ENCODE measurements around the gene ZNF557.
A peak's percentile ranks its signal among the peaks of the same experiment; 100 is the strongest.

The ZNF557 gene

DNA sequence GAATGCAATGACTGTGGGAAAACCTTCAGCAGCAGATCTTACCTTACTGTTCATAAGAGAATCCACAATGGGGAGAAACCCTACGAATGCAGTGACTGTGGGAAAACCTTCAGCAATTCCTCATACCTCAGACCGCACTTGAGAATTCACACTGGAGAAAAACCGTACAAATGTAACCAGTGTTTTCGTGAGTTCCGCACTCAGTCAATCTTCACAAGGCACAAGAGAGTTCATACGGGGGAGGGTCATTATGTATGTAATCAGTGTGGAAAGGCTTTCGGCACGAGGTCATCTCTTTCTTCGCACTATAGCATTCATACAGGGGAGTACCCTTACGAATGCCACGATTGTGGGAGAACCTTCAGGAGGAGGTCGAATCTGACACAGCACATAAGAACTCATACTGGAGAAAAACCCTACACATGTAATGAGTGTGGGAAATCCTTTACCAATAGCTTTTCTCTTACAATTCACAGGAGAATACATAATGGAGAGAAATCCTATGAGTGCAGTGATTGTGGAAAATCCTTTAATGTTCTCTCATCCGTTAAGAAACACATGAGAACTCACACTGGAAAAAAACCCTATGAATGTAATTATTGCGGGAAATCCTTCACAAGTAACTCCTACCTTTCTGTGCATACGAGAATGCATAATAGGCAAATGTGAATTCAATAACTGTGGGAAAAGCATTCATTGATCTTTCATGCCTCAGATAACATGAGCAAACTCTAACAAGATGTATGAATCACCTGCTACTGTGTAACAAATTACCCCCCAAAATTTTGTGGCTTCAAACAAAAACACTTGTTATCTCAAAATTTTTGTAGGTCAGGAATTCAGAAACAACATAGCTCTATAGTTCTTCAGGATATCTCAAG, 13.8 kb downstream of the ZNF557 start:
- H3K27ac ChIP-seq (ENCODE audit: low read length) = no peak overlapping the region
- H3K27me3 ChIP-seq (ENCODE audit: insufficient read depth, low read length) = no peaks in the 10 kb centered on the region
- no peak overlapping the region for H3K9ac ChIP-seq (ENCODE audit: low read depth, low read length)
- peaks cover 83% of the 10 kb centered on the region for H3K36me3 ChIP-seq (ENCODE audit: insufficient read depth, low read depth, low read length)
- H3K4me1 ChIP-seq (ENCODE audit: insufficient read depth, low read length) = no peaks in the 10 kb centered on the region
- peaks cover 96% of the 10 kb centered on the region for H3K9me3 ChIP-seq (ENCODE audit: insufficient read depth, low read depth, low read length)
- H3K4me3 ChIP-seq (ENCODE audit: low read length) = peak overlapping the region; percentile 40

DNA sequence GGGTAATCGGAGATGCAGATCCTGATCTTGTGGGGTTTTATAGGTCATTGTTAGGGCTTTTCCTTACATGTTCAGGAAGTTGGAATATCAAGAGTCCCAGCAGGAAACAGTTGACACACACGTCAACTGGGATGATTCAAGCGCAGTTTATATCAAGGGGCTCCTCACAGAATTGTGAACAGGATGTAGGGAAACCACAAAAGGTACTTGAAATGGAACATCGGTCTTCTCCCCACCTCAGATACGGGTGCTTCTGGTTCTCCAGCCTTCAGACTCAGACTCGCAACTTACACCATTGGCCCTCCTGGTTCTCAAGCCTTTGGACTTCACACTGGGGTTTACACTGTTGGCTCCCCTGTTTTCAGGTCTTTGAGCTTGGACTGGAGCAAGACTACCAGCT, 19.5 kb downstream of the ZNF557 start:
- H3K9me3 ChIP-seq (ENCODE audit: insufficient read depth, low read depth, low read length) = peaks cover 81% of the 10 kb centered on the region
- peaks cover 35% of the 10 kb centered on the region for H3K36me3 ChIP-seq (ENCODE audit: insufficient read depth, low read depth, low read length)
- no peak overlapping the region for H3K4me3 ChIP-seq (ENCODE audit: low read length)

DNA sequence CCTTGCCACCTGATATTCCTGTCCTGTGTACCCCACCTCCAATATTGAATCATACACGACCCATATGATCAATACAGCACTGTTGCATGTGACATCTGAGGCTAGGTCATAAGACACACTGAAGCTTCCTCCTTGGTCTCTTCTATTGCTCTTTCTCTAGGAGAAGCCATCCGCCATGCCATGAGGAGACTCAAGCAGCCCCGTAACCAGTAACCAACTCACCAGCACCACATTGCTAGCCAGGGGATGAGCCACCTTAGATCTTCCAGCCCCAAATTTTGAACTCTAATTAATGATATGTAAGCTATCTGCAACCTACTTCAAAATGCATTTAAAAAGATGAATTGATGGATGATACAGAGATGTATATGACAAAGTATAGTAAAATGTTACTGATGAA, 28.6 kb downstream of the ZNF557 start:
- peaks cover 33% of the 10 kb centered on the region for H3K9me3 ChIP-seq (ENCODE audit: insufficient read depth, low read depth, low read length)
- no peaks in the 10 kb centered on the region for H3K36me3 ChIP-seq (ENCODE audit: insufficient read depth, low read depth, low read length)
- H3K27ac ChIP-seq (ENCODE audit: low read length) = no peak overlapping the region
- peak overlapping the region; percentile 87; the same call in 1 of the 2 replicates for H3K9ac ChIP-seq (ENCODE audit: low read depth, low read length)
- H3K4me3 ChIP-seq (ENCODE audit: low read length) = peak overlapping the region; percentile 74
- no peaks in the 10 kb centered on the region for H3K27me3 ChIP-seq (ENCODE audit: insufficient read depth, low read length)
- H3K4me1 ChIP-seq (ENCODE audit: insufficient read depth, low read length) = no peaks in the 10 kb centered on the region; the same call in 1 of the 2 replicates

More for the DNA sequence above, 19.5 kb downstream of the ZNF557 start:
- H3K27me3 ChIP-seq (ENCODE audit: insufficient read depth, low read length) = no peaks in the 10 kb centered on the region
- no peak overlapping the region for H3K9ac ChIP-seq (ENCODE audit: low read depth, low read length)
- H3K27ac ChIP-seq (ENCODE audit: low read length) = no peak overlapping the region
- H3K4me1 ChIP-seq (ENCODE audit: insufficient read depth, low read length) = no peaks in the 10 kb centered on the region

DNA sequence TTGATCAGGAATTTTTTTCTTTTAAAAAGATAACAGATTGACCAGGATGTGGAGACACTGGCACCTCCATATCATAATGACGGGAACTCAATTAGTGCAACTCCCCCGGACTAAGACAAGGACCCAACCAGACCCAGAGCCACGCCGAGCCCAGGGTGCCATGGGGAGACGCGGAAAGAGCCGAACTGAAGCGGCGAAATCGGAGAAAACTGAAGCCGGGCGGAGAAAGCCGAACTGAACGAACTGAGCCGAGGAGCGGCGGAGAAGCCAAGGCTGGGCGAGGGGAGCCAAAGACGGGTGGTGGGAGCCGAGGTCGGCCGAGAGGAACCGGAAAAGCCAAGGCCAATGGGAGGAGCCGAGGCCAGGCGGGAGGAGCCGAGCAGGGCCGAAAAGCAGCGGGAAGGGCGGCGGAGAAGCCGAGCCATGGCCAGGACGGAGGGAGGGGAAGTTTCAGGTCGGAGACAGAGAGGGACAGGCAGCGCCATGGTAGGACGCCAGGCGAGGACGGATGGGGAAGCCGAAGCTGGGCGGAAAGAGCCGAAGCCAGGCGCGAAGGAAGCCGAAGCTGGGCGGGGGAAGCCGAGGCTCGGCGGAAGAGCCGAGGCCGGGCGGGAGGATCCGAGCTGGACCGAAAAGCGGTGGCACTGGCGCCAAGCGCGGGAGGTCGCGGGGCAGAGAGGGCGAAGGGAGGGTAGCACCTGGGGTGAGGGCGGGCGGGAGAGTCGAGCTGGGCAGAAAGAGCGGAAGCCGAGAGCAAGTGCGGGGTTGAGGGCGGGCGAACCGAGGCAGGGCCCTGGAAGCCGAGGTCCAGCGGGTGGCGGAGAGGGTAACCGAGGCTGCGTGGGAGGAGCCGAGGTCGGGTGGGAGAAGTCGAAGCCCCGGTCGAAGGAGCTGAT, 29.4 kb downstream of the ZNF557 start:
- peak overlapping the region; percentile 87 for H3K9ac ChIP-seq (ENCODE audit: low read depth, low read length)
- H3K4me3 ChIP-seq (ENCODE audit: low read length) = peak overlapping the region; percentile 74
- no peaks in the 10 kb centered on the region; the same call in 1 of the 2 replicates for H3K4me1 ChIP-seq (ENCODE audit: insufficient read depth, low read length)
- peak overlapping the region; percentile 41 for H3K27ac ChIP-seq (ENCODE audit: low read length)
- no peaks in the 10 kb centered on the region for H3K27me3 ChIP-seq (ENCODE audit: insufficient read depth, low read length)
- peaks cover 29% of the 10 kb centered on the region for H3K9me3 ChIP-seq (ENCODE audit: insufficient read depth, low read depth, low read length)
- no peaks in the 10 kb centered on the region for H3K36me3 ChIP-seq (ENCODE audit: insufficient read depth, low read depth, low read length)

DNA sequence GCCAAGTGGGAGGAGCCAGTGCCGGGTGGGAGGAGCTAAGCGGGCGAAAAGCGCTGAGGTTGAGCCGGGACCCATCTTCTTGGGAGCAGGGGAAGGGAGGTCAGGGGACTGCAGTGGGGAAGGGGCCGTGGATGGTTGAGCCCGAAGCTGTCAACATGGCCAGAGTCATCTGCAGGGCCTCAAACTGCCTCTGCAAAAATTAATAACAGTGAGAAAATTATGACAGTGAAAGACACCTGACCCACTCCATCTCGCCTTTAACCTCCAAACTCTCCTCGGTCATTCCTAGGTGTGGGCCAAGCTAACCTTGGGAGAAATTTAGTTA, 30.1 kb downstream of the ZNF557 start:
- Histone ChIP-seq H3K36me3 (ENCODE audit: insufficient read depth, low read depth, low read length) (no peaks in the 10 kb centered on the region), H3K27ac (ENCODE audit: low read length) (peak overlapping the region; percentile 41), H3K4me1 (ENCODE audit: insufficient read depth, low read length) (no peaks in the 10 kb centered on the region; the same call in 1 of the 2 replicates), H3K9me3 (ENCODE audit: insufficient read depth, low read depth, low read length) (peaks cover 23% of the 10 kb centered on the region; the same call in 1 of the 2 replicates), H3K27me3 (ENCODE audit: insufficient read depth, low read length) (no peaks in the 10 kb centered on the region; the same call in 1 of the 2 replicates), H3K4me3 (ENCODE audit: low read length) (peak overlapping the region; percentile 74), H3K9ac (ENCODE audit: low read depth, low read length) (peak overlapping the region; percentile 87; the same call in 1 of the 2 replicates)

DNA sequence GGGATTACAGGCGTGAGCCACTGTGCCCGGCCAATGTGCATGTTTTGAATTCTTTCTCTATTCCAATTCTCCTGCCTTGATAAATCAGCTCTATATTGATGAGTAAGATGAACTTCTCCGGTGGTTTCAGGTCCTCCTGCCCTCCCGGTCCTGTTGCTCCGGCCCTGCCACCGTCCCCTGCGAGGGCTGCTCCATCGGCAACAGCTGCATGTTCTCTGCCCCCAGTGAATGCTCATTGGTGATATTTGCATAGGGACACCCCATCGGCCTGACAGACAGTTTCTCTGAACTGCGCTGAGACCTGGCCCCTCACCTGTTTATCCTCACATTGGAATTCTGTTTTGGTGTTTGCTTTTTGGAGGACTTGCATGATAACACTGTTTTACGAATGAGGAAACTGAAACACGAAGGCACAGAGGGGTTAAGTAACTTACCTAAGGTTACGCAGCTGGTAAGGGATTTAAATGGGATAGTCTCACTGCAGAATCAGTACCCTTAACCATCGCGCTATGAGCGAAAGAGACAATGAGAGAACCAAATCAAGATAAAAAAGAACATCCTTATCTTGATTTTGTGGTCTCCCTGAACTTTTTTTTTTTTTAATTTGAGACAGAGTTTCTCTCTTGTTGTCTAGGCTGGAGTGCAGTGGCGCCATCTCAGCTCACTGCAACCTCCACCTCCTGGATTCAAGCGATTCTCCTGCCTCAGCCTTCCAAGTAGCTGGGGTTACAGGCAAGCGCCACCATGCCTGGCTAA, 32.2 kb downstream of the ZNF557 start:
- Histone ChIP-seq H3K27ac (ENCODE audit: low read length) (no peak overlapping the region), H3K9ac (ENCODE audit: low read depth, low read length) (no peak overlapping the region), H3K9me3 (ENCODE audit: insufficient read depth, low read depth, low read length) (0 out of 2 replicates have a peak, but pooled peaks cover 4% of the 10 kb centered on the region), H3K4me1 (ENCODE audit: insufficient read depth, low read length) (no peaks in the 10 kb centered on the region; the same call in 1 of the 2 replicates), H3K27me3 (ENCODE audit: insufficient read depth, low read length) (no peaks in the 10 kb centered on the region; the same call in 1 of the 2 replicates), H3K4me3 (ENCODE audit: low read length) (no peak overlapping the region), H3K36me3 (ENCODE audit: insufficient read depth, low read depth, low read length) (no peaks in the 10 kb centered on the region)

DNA sequence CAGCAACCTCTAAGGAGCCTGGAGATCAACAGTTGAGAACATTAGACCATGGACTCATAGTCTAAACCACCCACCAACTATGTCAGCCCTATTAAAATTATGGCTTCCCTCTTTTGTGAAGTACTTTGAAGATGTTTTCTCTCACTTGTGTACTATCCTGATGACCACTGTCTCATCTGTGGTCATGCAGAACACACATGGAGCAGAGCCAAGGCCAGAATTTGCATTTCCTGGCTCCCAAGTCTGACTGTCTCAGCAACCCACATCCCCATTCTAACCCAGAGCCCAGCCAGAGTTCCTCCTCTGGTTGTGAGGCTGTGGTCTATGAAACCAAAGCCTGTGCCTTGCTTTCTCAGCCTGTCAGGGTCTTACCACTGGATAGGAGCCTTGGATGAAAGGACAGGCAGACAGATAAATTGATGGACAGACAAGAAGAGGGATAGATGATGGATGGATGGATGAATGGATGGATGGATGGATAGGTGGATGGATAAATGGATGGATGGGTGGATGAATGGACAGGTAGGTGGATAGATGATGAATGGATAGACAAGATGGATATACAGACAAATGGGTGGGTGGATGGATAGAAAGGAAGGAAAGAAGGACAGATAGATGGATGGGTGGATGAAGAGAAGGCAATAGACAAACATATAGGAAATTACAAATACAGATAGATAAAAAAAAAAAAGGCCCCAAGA, 35.4 kb downstream of the ZNF557 start:
- Histone ChIP-seq H3K9me3 (ENCODE audit: insufficient read depth, low read depth, low read length) (0 out of 2 replicates have a peak, but pooled peaks cover 3% of the 10 kb centered on the region), H3K36me3 (ENCODE audit: insufficient read depth, low read depth, low read length) (no peaks in the 10 kb centered on the region), H3K4me3 (ENCODE audit: low read length) (no peak overlapping the region), H3K27ac (ENCODE audit: low read length) (no peak overlapping the region), H3K9ac (ENCODE audit: low read depth, low read length) (no peak overlapping the region), H3K27me3 (ENCODE audit: insufficient read depth, low read length) (no peaks in the 10 kb centered on the region; the same call in 1 of the 2 replicates), H3K4me1 (ENCODE audit: insufficient read depth, low read length) (no peaks in the 10 kb centered on the region)

DNA sequence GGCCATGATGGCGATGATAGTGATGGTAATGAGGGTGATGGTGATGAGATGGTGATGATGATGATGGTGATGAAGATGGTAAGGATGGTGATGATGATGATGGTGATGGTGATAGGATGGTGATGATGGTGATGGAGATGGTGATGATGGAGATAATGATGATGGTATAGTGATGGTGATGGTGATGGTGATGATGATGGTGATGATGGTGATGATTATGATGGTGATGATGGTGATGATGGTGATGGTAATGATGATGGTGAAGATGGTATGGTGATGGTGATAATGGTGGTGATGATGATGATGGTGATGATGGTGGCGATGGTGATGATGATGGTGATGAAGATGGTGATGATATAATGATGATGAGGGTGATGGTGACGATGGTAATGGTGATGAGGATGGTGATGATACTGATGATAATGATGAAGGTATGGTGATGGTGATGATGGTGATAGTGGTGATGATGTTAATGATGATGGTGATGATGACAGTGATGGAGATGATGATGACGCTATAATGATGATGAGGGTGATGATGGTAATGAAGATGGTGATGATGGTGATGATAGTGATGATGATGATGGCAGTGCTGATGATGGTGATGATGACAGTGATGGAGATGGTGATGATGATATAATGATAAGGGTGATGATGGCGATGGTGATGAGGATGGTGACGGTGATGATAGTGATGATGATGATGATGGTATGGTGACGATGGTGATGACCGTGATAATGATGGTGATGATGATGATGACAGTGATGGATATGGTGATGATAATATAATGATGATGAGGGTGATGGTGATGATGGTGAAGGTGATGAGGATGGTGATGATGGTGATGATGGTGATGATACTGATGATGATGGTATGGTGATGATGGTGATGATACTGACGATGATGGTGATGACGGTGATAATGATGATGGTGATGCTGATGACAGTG, 37.5 kb downstream of the ZNF557 start:
- H3K9ac ChIP-seq (ENCODE audit: low read depth, low read length) = no peak overlapping the region
- H3K9me3 ChIP-seq (ENCODE audit: insufficient read depth, low read depth, low read length) = 0 out of 2 replicates have a peak, but pooled peaks cover 3% of the 10 kb centered on the region
- no peak overlapping the region for H3K4me3 ChIP-seq (ENCODE audit: low read length)
- H3K27ac ChIP-seq (ENCODE audit: low read length) = no peak overlapping the region
- no peaks in the 10 kb centered on the region; the same call in 1 of the 2 replicates for H3K27me3 ChIP-seq (ENCODE audit: insufficient read depth, low read length)
- H3K36me3 ChIP-seq (ENCODE audit: insufficient read depth, low read depth, low read length) = no peaks in the 10 kb centered on the region
- peaks cover 2% of the 10 kb centered on the region; the same call in 1 of the 2 replicates for H3K4me1 ChIP-seq (ENCODE audit: insufficient read depth, low read length)

DNA sequence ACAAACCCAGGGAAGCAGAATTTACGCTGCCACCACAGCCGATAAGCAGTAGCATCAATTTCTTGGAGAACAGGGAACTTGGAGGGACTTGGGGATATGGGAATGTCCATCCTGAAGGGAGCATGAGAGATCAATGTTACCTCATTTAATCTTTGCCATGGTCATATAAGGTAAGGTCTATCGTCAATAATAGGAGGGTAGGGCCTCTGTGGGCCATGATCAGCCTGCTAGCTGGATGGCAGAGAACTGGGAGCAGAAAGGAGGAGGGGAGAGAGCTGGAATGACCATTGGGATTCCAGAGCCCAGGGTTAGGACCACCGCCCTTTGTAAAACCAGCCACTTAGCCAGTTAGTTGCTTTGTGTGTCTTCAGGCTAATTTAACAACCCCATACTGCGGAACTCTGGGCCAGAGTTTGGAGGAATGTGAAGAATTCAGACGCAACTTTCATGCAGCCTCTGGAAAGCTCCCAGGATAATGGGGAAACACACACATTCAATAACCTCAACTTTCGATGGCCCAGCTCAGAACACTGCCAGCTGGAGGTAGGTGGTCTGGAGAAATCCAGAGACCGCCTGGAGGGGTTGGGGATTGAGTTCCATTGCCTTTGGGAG, 40.3 kb downstream of the ZNF557 start:
- Histone ChIP-seq H3K4me3 (ENCODE audit: low read length) (no peak overlapping the region), H3K9me3 (ENCODE audit: insufficient read depth, low read depth, low read length) (0 out of 2 replicates have a peak, but pooled peaks cover 3% of the 10 kb centered on the region), H3K9ac (ENCODE audit: low read depth, low read length) (peak overlapping the region; percentile 42; the same call in 1 of the 2 replicates), H3K4me1 (ENCODE audit: insufficient read depth, low read length) (peaks cover 2% of the 10 kb centered on the region; the same call in 1 of the 2 replicates), H3K27me3 (ENCODE audit: insufficient read depth, low read length) (no peaks in the 10 kb centered on the region), H3K36me3 (ENCODE audit: insufficient read depth, low read depth, low read length) (no peaks in the 10 kb centered on the region), H3K27ac (ENCODE audit: low read length) (no peak overlapping the region)

Data from iPS-20b (cell line).